Measurements from ENCODE around the gene MBD5.

MBD5 gene

GRCh38 chr2:148292431-148292830 lies 271.5 kb downstream of the MBD5 start:
- in situ Hi-C loops (cut with MboI; ENCODE audit: low sequenced_read_pairs): no loop called here

DNA sequence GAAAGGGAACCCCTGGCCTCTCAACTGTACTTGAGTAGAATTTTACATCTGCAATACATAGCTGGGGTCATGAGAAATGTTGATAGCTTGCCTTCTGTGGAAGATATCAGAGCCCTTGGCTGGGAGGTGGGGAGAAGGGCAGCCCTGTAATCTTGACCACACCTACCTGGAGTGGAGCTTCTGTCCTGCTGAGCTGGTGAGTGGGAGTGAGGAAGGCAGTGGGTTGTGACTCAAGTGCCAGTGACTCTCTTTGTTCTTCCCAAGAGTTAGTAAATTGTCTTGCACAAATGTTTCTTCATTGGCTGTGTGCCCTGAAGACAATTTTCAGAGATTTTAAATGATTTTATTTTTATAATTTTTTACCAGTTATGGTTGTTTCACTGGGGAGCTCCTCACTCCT lies 277.3 kb downstream of the MBD5 start:
- in situ Hi-C loops (cut with MboI; ENCODE audit: low sequenced_read_pairs): no loop called here

GRCh38 chr2:148299616-148300015 lies 278.7 kb downstream of the MBD5 start:
- in situ Hi-C loops (cut with MboI; ENCODE audit: low sequenced_read_pairs): no loop called here

GRCh38 chr2:148300544-148300943 lies 279.7 kb downstream of the MBD5 start:
- in situ Hi-C loops (cut with MboI; ENCODE audit: low sequenced_read_pairs): no loop called here

DNA sequence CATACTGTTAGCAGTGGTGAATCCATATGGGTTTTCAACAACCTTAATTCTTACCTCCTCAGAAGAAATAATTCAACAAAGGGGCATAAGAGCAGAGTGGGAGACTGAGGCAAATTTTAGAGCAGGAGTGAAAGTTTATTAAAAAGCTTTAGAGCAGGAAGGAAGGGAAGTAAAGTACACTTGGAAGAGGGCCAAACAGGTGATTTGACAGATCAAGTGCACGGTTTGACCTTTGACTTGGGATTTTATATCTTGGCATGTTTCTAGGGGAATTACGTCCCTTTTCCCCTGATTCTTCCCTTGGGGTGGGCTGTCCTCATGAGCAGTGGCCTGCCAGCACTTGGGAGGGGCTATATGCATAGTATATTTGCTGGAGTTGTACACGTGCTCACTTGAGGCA lies 280.5 kb downstream of the MBD5 start:
- in situ Hi-C loops (cut with MboI; ENCODE audit: low sequenced_read_pairs): no loop called here

DNA sequence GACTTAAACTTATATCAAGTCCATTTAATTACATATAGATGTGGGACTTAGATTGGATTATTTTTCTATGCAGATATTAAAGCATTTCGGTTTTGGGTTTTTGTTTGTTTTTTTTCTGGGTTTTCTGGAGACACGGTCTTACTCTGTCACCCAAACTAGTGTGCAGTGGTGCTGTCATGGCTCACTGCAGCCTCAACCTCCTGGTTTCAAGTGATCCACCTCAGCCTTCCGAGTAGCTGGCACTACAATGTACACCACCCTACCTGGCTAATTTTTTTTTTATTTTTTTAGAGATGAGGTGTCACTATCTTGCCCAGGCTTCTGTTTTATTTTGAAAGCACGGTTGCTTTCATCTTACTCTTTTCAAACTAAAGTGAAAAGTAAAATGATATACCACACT lies 281.6 kb downstream of the MBD5 start:
- in situ Hi-C loops (cut with MboI; ENCODE audit: low sequenced_read_pairs): no loop called here

- in situ Hi-C loops (cut with MboI; ENCODE audit: low sequenced_read_pairs): no loop called here
Observed at GRCh38 chr2:148303161-148303560, 282.3 kb downstream of the MBD5 start.

DNA sequence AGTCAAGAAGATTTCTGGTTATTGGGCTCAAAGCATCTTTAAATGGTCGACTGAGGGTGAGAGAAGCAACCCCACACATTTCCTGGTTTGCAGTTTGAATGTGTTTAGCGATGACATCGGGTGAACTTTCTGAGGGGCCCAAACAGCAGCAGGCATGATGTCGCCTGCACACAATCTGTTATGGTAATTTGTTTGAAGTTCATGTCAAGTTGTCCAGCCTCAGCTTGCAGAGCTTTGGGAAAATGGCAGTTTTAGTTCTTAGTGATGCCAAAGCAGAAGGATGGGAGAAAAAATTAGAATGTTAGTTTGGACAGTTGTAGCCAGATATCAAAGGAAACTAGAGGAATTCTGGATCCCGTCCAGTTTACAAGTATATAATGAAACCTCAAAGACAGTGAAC lies 284.6 kb downstream of the MBD5 start:
- in situ Hi-C loops (cut with MboI; ENCODE audit: low sequenced_read_pairs): no loop called here

GRCh38 chr2:148306027-148306426 lies 285.1 kb downstream of the MBD5 start:
- in situ Hi-C loops (cut with MboI; ENCODE audit: low sequenced_read_pairs): no loop called here

GRCh38 chr2:148317598-148317997 lies 296.7 kb downstream of the MBD5 start:
- in situ Hi-C loops (cut with MboI; ENCODE audit: low sequenced_read_pairs): no loop called here

DNA sequence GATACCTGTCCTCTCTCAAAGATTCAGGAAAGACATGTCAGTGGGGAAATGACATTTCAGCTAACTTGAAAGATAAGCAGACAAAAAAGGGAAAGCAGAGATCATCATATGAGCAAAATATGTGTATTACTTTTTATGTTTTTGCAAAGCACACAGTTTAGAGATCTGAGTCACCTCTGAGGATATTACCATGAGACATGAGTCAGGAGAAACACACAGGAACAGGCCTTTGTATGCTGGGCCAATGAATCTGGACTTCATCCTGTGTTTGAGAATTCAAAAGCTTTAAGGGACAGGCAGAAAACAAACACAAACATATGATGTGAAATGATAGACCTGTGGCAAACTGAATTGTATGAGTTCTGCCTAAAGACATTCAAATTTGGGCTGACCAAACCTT lies 317.6 kb downstream of the MBD5 start:
- in situ Hi-C loops (cut with MboI; ENCODE audit: low sequenced_read_pairs): no loop called here

DNA sequence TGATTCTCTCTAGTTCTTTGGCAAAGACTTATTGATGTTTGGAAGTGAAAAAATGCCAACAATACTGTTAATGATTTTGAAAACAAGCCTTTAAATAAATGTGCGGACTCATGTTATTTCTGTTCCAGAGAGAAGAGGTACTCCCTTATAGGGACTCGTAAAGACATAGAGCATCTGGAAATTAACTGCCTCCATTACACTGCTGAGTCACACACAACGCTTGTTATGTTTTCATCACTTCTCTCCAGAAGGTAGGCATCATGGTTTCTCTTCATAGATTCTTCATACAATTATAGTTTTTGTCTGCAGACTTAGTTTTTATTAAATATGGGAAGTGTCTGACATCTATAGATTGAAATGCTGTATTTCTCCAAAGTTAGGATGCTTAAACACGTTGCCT lies 321.2 kb downstream of the MBD5 start:
- in situ Hi-C loops (cut with MboI; ENCODE audit: low sequenced_read_pairs): no loop called here

DNA sequence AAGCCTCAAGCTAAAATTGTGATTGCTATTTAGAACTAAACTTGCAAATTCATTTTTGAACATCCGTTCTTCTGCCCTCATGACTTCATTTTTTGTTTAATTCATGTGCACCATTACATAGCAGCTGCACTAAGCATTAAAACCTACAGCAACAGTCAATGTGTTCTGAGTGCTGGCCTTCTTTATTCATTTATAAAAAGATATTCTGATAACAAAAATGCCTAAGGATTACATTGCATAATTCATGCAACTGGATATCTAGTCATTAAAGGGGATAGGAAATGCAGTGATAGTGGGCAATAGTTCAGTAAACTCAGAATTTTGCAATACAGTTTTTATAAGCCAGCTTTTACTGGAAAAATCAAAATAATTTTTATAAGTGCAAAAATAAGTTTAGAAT lies 329.3 kb downstream of the MBD5 start:
- in situ Hi-C loops (cut with MboI; ENCODE audit: low sequenced_read_pairs): no loop called here

DNA sequence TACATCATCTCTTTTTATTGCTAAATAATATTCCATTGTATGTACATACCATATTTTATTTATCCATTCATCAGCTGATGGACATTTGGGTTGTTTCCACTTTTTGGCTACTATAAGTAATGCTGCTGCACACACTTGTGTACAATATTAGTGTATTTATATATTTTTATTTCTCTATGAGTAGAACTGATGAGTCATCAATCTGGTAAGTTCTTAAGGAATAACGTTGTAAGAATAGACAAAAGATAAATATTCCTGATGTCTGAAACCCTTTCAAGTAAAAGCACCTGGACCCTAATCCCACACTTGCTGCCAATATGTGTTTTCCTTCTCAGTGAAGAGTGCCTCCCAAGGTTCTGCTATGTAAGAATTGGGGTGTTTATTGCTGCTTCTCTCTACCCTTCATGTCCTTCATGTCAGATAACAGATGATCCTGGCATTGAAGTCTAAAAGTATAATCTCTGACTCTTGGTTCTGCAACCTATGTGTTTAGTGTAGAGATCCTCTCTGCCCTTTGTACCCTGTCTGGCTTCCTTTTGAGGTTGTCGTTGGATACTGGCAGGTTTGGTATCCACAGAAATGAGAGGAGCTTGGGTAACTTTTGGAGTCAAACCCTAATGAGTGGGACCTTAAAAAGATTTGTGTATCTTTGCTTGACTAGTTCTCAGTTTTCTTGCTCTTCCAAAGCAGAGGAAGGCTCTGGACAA lies 330.7 kb downstream of the MBD5 start:
- in situ Hi-C loops (cut with MboI; ENCODE audit: low sequenced_read_pairs): no loop called here

GRCh38 chr2:148358375-148358774 lies 337.5 kb downstream of the MBD5 start:
- in situ Hi-C loops (cut with MboI; ENCODE audit: low sequenced_read_pairs): no loop called here

DNA sequence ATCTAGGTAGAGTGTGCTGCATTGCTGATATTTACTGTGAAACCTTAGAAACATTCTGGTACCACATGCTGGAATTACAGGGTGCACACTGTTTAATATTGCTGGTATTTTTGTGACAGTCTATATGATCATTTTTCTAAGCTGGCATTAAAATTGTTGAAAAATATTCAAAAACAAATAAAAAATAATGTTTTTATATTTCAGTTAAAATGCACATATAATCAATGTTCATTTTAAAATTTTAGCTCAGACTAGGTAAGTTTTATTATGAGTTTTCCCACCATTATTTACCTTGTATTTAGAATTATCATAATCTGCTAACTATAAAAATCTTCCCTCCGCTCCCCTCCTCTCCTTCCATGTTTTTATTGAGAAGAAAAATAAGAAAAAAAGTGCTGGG lies 339.8 kb downstream of the MBD5 start:
- in situ Hi-C loops (cut with MboI; ENCODE audit: low sequenced_read_pairs): no loop called here

DNA sequence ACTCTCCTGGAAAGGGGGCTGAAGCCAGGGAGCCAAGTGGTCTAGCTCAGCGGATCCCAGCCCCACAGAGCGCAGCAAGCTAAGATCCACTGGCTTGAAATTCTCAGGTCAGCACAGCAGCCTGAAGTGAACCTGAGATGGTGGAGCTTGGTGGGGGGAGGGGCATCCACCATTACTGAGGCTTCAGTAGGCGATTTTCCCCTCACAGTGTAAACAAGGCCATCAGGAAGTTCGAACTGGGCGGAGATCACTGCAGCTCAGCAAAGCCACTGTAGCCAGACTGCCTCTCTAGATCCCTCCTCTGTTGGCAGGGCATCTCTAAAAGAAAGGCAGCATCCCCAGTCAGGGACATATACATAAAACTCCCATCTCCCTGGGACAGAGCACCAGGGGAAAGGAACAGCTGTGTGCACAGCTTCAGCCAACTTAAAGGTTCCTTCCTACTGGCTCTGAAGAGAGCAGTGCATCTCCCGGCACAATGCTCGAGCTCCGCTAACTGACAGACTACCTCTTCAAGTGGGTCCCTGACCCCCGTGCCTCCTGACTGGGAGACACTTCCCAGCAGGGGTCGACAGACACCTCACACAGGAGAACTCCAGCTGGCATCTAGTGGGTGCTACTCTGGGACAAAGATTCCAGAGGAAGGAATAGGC lies 341.4 kb downstream of the MBD5 start:
- in situ Hi-C loops (cut with MboI; ENCODE audit: low sequenced_read_pairs): no loop called here

- in situ Hi-C loops (cut with MboI; ENCODE audit: low sequenced_read_pairs): no loop called here
Observed at GRCh38 chr2:148375214-148375613, 354.3 kb downstream of the MBD5 start.

DNA sequence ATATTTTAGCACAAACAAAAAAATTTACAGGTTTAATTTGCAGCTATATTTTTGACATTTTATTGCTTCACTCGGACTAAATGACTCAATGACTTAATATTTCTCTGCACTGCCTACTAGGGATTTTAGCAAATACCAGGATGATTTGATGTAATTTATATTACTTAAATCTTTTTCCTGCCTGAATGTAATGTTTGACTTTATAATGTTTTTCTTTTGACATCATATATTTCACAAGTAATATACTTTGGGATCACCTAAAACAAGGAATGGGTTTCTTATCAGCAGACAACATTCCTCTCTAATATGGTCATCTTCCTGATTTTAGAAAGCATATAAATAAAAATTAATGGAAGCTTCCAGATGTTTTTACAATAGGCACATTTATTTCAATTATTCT lies 370.4 kb downstream of the MBD5 start:
- in situ Hi-C loops (cut with MboI; ENCODE audit: low sequenced_read_pairs): no loop called here

GRCh38 chr2:148402786-148403185 lies 381.9 kb downstream of the MBD5 start:
- in situ Hi-C loops (cut with MboI; ENCODE audit: low sequenced_read_pairs): no loop called here

GRCh38 chr2:148410899-148411298 lies 390.0 kb downstream of the MBD5 start:
- in situ Hi-C loops (cut with MboI; ENCODE audit: low sequenced_read_pairs): no loop called here

DNA sequence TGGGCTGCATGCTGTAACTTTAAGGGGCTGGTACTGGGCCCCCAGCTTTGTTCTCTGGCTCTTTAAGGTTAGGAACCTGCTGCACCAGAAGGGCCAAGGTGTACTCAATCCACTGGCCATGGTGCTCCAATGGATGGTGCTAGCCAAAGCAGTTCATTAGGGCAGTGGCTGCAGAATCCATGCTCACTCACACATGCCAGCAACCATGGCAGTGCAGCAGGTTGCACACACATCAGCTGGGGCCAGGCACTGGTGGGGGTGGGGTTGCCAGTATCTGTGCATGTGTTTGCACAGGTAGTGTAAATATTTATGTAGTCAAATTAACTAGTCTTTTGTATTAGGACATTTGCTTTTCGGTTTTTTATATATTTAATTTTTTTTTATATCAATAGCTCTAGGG lies 395.4 kb downstream of the MBD5 start:
- in situ Hi-C loops (cut with MboI; ENCODE audit: low sequenced_read_pairs): no loop called here

GRCh38 chr2:148430101-148430500 lies 409.2 kb downstream of the MBD5 start:
- in situ Hi-C loops (cut with MboI; ENCODE audit: low sequenced_read_pairs): no loop called here
